Natural killer cell (primary cell): ENCODE measurements around the gene YIPF4. TPM values are rescaled to one million over a fixed set of nuclear protein-coding genes. Genes with fewer than 3 reads are reported as not detected.
A peak's percentile ranks its signal among the peaks of the same experiment; 100 is the strongest.
"Not testable (repeated sequence)": the region's sequence is repeated elsewhere in the genome, so short reads cannot be mapped to it uniquely, and the experiment has no call there.

ENCODE experiments used
- ATAC-seq, 3 donors: fragments of 150-1000 bp in 2 of 3; fragments of 200-7000 bp in 1 of 3; cut with Tn5 transposase; 1 replicate in 1 of 3; 2 replicates in 2 of 3; pipeline ENCODE4 v1.10.0; 2021; ENCODE audit warnings: mild to moderate bottlenecking in 2 of 3, moderate library complexity in 2 of 3
- DNase-seq, 2 donors: peaks; one replicate each; pipeline versions ENCODE4 v3.0.0 to v3.0.0-alpha.2; 2013 to 2021; ENCODE audit warnings: mixed read lengths in 1 of 2
- H3K27ac ChIP-seq: one replicate; pipeline ENCODE4 v1.5.1; 2013; ENCODE audit warnings: mild to moderate bottlenecking, low read length
- H3K27me3 ChIP-seq: one replicate; pipeline ENCODE4 v1.6.1; 2013; ENCODE audit warnings: low read length; ENCODE audit not compliant: control insufficient read depth, insufficient read depth
- H3K36me3 ChIP-seq: one replicate; pipeline ENCODE4 v1.6.1; 2013; ENCODE audit warnings: low read length; ENCODE audit not compliant: control insufficient read depth, insufficient read depth
- H3K4me1 ChIP-seq: one replicate; pipeline ENCODE4 v1.6.1; 2013; ENCODE audit warnings: low read length; ENCODE audit not compliant: control insufficient read depth, insufficient read depth
- H3K4me3 ChIP-seq: one replicate; pipeline ENCODE4 v1.5.1; 2013; ENCODE audit warnings: low read length
- H3K9me3 ChIP-seq: one replicate; pipeline ENCODE4 v1.6.1; 2013; ENCODE audit warnings: low read length; ENCODE audit not compliant: control insufficient read depth, insufficient read depth
- H3K27ac Mint-ChIP-seq, 2 donors: one replicate each; pipeline ENCODE4 v1.8.0; 2022; ENCODE audit warnings: mild to moderate bottlenecking in 2 of 2, mixed read lengths in 2 of 2, moderate library complexity in 1 of 2
- H3K27me3 Mint-ChIP-seq, 2 donors: one replicate each; pipeline ENCODE4 v1.8.0; 2022; ENCODE audit warnings: low read depth in 2 of 2, mixed read lengths in 2 of 2
- H3K36me3 Mint-ChIP-seq: one replicate; pipeline ENCODE4 v1.8.0; 2022; ENCODE audit warnings: mixed read lengths
- H3K4me1 Mint-ChIP-seq, 2 donors: one replicate each; pipeline ENCODE4 v1.8.0; 2022; ENCODE audit warnings: mixed read lengths in 2 of 2
- H3K4me3 Mint-ChIP-seq: one replicate; pipeline ENCODE4 v1.8.0; 2022; ENCODE audit warnings: mild to moderate bottlenecking, moderate library complexity, mixed read lengths
- H3K9me3 Mint-ChIP-seq, 2 donors: one replicate each; pipeline ENCODE4 v1.8.0; 2022; ENCODE audit warnings: mixed read lengths in 2 of 2
- CTCF ChIP-seq: fragments of 200-600 bp; IDR thresholded peaks from one replicate; pipeline ENCODE4 v1.8.0; 2022; ENCODE audit warnings: antibody characterized with exemption
- WGBS: methylation state at CpG from one replicate; pipeline ENCODE4 v1.1.7; 2013; ENCODE audit warnings: missing lambda C conversion rate; ENCODE audit not compliant: insufficient coverage; 5-methylcytosine and 5-hydroxymethylcytosine counted together
- intact Hi-C: fragments of 100-400 bp; cut with micrococcal nuclease; formaldehyde crosslinking; loops from one replicate; pipeline ENCODE4 v1.14.2; 2022
- total RNA-seq, 4 donors: library from RNA; stranded (reverse); fragments of 120-200 nt in 1 of 4; gene quantifications; one replicate each; pipeline versions ENCODE4 v1.2.3 to v1.2.4, GENCODE V29; 2013 to 2022

The YIPF4 gene
- total RNA-seq, 3 donors from 2014 or later (not counting 1 experiment from before 2014, with no cell fraction given) = 17.9 to 34.9 (median 18.1) TPM

DNA sequence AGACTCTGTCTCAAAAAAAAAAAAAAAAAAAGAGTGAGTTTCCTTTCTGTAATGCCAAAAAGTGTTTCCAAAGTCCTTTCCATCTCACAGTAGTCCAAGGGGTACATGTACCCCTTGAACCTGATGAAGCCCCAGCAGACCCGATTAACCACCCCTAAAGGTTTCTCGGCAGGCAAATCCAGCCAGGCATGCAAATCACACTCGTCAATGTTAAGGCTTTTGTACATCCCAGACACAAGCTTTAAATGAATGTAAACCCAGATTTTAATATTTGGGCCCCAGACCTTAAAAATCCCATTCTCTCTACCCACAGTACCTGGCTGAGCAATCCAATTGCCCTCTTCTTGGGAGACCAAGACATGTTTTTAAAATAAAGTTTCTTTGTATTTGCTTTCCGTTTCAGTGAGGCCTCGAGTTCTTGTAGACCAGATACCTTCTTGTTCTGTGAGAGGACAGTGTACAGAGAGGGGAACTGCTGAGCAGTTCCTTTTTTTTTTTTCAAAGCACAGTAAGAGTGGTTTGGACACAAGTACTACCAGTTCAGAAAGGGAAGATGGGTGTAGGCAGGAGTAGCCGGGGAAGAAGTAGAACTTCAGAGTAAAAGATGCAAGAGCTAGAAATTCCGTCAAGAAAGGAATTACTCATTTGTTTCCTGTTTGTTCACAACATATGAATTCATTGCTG lies 13.1 kb upstream of the YIPF4 start, which contains the start of gene NLRC4:
Gene NLRC4 (minus strand): TSS at position 465 of the 684 bp plus-strand sequence. CDS start 8,111 bp downstream, outside the sequence.
- Histone ChIP-seq H3K27me3 (no peaks in the 10 kb centered on the region), H3K9me3 (no peaks in the 10 kb centered on the region), H3K36me3 (no peaks in the 10 kb centered on the region), H3K27ac (peak within 1 kb of the TSS; percentile 2), H3K4me3 (peak within 1 kb of the TSS; percentile 8), H3K4me1 (no peaks in the 10 kb centered on the region)
- H3K4me3 Mint-ChIP-seq = no peak within 1 kb of the TSS
- DNase-seq = peak in 1 of 2 donors; percentile 7
- peak; percentile 29 to 82 (median 45) for ATAC-seq
- no peaks in the 10 kb centered on the region for H3K36me3 Mint-ChIP-seq
- no peaks in the 10 kb centered on the region for H3K4me1 Mint-ChIP-seq
- H3K9me3 Mint-ChIP-seq = no peaks in the 10 kb centered on the region
- H3K27ac Mint-ChIP-seq = no peak within 1 kb of the TSS
- TF ChIP-seq CTCF = no peak
- 38% methylated on average over 7 of the region's 7 CpGs for WGBS
- intact Hi-C loops = no loop called here
- H3K27me3 Mint-ChIP-seq = peaks cover 0 to 4% of the 10 kb centered on the region in 2 donors

- Mint-ChIP-seq H3K36me3 (no peaks in the 10 kb centered on the region), H3K4me1 (no peaks in the 10 kb centered on the region), H3K27ac (no peak overlapping the region), H3K9me3 (no peaks in the 10 kb centered on the region), H3K4me3 (no peak overlapping the region), H3K27me3 (peaks cover 0 to 8% of the 10 kb centered on the region in 2 donors)
- Histone ChIP-seq H3K36me3 (no peaks in the 10 kb centered on the region), H3K27ac (no peak overlapping the region), H3K4me1 (no peaks in the 10 kb centered on the region), H3K4me3 (no peak overlapping the region), H3K27me3 (no peaks in the 10 kb centered on the region), H3K9me3 (no peaks in the 10 kb centered on the region)
- TF ChIP-seq CTCF = no peak
- intact Hi-C loops = no loop called here
- DNase-seq = no peak
- ATAC-seq = no peak
- WGBS = 94% methylated on average over 2 of the region's 2 CpGs
Measured at GRCh38 chr2:32271063-32271462, 6.6 kb upstream of the YIPF4 start.

DNA sequence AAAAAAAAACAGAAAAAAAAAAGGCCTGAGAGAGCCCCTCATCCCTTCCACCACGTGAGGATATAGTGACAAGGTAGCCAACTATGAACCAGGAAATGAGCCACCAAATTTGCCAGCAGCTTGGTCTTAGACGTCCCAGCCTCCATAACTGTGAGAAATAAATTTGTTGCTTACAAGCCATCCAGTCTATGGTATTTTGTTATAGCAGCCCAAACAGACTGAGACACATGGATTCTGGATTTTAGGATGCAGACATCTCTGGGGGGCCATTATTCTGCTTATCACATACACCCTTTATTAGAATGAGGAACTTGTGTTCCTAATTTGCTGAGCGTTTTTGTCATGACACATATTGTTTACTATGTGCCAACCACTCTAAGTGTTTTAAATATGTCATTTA lies 5.4 kb upstream of the YIPF4 start:
- no peaks in the 10 kb centered on the region for H3K9me3 ChIP-seq
- intact Hi-C loops = no loop called here
- 58% methylated on average over 2 of the region's 3 CpGs for WGBS
- H3K4me3 ChIP-seq = no peak overlapping the region
- Mint-ChIP-seq H3K4me3 (no peak overlapping the region), H3K27ac (no peak overlapping the region), H3K36me3 (no peaks in the 10 kb centered on the region), H3K27me3 (peaks cover 0 to 6% of the 10 kb centered on the region in 2 donors), H3K9me3 (no peaks in the 10 kb centered on the region), H3K4me1 (peaks cover 2% of the 10 kb centered on the region in 2 donors)
- no peak for TF ChIP-seq CTCF
- no peaks in the 10 kb centered on the region for H3K27me3 ChIP-seq
- no peak overlapping the region for H3K27ac ChIP-seq
- no peak for ATAC-seq
- DNase-seq = no peak
- no peaks in the 10 kb centered on the region for H3K36me3 ChIP-seq
- H3K4me1 ChIP-seq = peaks cover 1% of the 10 kb centered on the region

- H3K4me1 Mint-ChIP-seq = peaks cover 16 to 17% of the 10 kb centered on the region in 2 donors
- H3K27me3 Mint-ChIP-seq = peaks cover 0 to 5% of the 10 kb centered on the region in 2 donors
- WGBS = 90% methylated on average over 2 of the region's 2 CpGs
- DNase-seq = no peak
- H3K4me3 Mint-ChIP-seq = no peak overlapping the region
- no peaks in the 10 kb centered on the region for H3K36me3 Mint-ChIP-seq
- no peak for TF ChIP-seq CTCF
- H3K4me1 ChIP-seq = peaks cover 9% of the 10 kb centered on the region
- H3K27ac Mint-ChIP-seq = no peak overlapping the region
- ATAC-seq = no peak
- H3K9me3 ChIP-seq = no peaks in the 10 kb centered on the region
- no peak overlapping the region for H3K27ac ChIP-seq
- H3K9me3 Mint-ChIP-seq = no peaks in the 10 kb centered on the region
- no peaks in the 10 kb centered on the region for H3K27me3 ChIP-seq
- H3K36me3 ChIP-seq = no peaks in the 10 kb centered on the region
- intact Hi-C loops = no loop called here
- no peak overlapping the region for H3K4me3 ChIP-seq
Measured at GRCh38 chr2:32274289-32274688, 3.4 kb upstream of the YIPF4 start.

DNA sequence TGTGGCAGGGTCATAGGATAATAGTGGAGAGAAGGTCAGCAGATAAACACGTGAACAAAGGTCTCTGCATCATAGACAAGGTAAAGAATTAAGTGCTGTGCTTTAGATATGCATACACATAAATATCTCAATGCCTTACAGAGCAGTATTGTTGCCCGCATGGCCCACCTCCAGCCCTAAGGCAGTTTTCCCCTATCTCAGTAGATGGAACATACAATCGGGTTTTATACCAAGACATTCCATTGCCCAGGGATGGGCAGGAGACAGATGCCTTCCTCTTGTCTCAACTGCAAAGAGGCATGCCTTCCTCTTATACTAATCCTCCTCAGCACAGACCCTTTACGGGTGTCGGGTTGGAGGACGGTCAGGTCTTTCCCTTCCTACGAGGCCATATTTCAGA lies 1.9 kb upstream of the YIPF4 start:
- intact Hi-C loops = loop anchor here (5.0 kb wide), 1 partner anchor 82 kb away; the partner anchor contains the start of gene BIRC6
- H3K4me3 Mint-ChIP-seq = not testable (repeated sequence)

More for the DNA sequence above, 1.9 kb upstream of the YIPF4 start:
- peaks cover 17% of the 10 kb centered on the region for H3K4me1 ChIP-seq
- peaks cover 19 to 20% of the 10 kb centered on the region in 2 donors for H3K4me1 Mint-ChIP-seq
- H3K27ac ChIP-seq, H3K9me3 Mint-ChIP-seq, H3K27me3 Mint-ChIP-seq, H3K27ac Mint-ChIP-seq, H3K27me3 ChIP-seq, H3K4me3 ChIP-seq, H3K36me3 Mint-ChIP-seq, H3K9me3 ChIP-seq, ATAC-seq, H3K36me3 ChIP-seq, DNase-seq: not testable (repeated sequence)
- 95% methylated on average over 5 of the region's 7 CpGs for WGBS
